Ovary (tissue), 9 donors: ENCODE results near the gene EIF4E1B. TPM values are rescaled to one million over a fixed set of nuclear protein-coding genes. Genes with fewer than 3 reads are reported as not detected.

Experiments
- DNase-seq, 5 donors: peaks; one replicate each; pipeline ENCODE4 v3.0.0-alpha.2; 2019 to 2020
- H3K27ac ChIP-seq, 2 donors: fragments of 200-600 bp; one replicate each; pipeline versions ENCODE4 v1.5.1 to v1.8.0; 2019 to 2022
- H3K27me3 ChIP-seq: fragments of 200-600 bp; one replicate; pipeline ENCODE4 v1.8.0; 2022
- H3K36me3 ChIP-seq: fragments of 200-600 bp; sonication (generic); one replicate; pipeline ENCODE4 v1.5.1; 2019
- H3K4me1 ChIP-seq: one replicate; pipeline ENCODE4 v1.8.1; 2013; ENCODE audit warnings: mild to moderate bottlenecking, moderate library complexity; ENCODE audit not compliant: insufficient read depth
- H3K4me3 ChIP-seq: fragments of 200-600 bp; sonication (generic); one replicate; pipeline ENCODE4 v1.5.1; 2017
- H3K9me3 ChIP-seq, 2 donors: fragments of 200-600 bp in 1 of 2; sonication (generic) in 1 of 2; one replicate each; pipeline versions ENCODE4 v1.5.1 to v1.8.1; 2013 to 2019; ENCODE audit warnings: mild to moderate bottlenecking in 1 of 2, moderate library complexity in 1 of 2
- CTCF ChIP-seq, 3 donors: fragments of 450-650 bp in 2 of 3; fragments of 200-600 bp in 1 of 3; IDR thresholded peaks; one replicate each; pipeline versions ENCODE4 v1.5.1 to v1.8.0; 2016 to 2022; ENCODE audit warnings: antibody characterized with exemption in 3 of 3, mild to moderate bottlenecking in 1 of 3
- EP300 ChIP-seq: sonication (generic); formaldehyde crosslinking; IDR thresholded peaks from one replicate; pipeline ENCODE4 v1.6.1; 2017; ENCODE audit warnings: antibody characterized with exemption
- POLR2A ChIP-seq: fragments of 450-650 bp; IDR thresholded peaks from one replicate; pipeline ENCODE4 v1.6.1; 2017; ENCODE audit warnings: antibody characterized with exemption, mild to moderate bottlenecking, moderate library complexity
- WGBS, 3 donors: extraction: QIAGEN DNeasy Blood & Tissue Kit in 1 of 3; methylation state at CpG; one replicate each; pipeline versions ENCODE4 v1.1.5 to v1.1.7; 2013 to 2017; 5-methylcytosine and 5-hydroxymethylcytosine counted together
- intact Hi-C, 4 donors: fragments of 100-400 bp; cut with DNase I; formaldehyde crosslinking; loops; one replicate each; pipeline versions ENCODE4 v1.11.0 to v1.15.1; 2022 to 2023
- polyA plus RNA-seq, 2 donors: library from polyadenylated mRNA; stranded (reverse); fragments of 200-250 nt in 1 of 2; fragments of 350-450 nt in 1 of 2; fragmentation: Illumina TruSeq in 1 of 2; extraction: RNeasy Lipid Tissue Mini Kit (QIAGEN cat#74804) in 1 of 2; gene quantifications; one replicate each; pipeline ENCODE4 v1.2.3, GENCODE V29; 2013 to 2014
- total RNA-seq, 7 donors: library from RNA; depleted of rRNA in 2 of 7; stranded (reverse); fragments of >200 nt in 2 of 7; fragmentation: NEBNext Ultra II Directional in 3 of 7; extraction: Animal tissue kit (Norgen Biotek cat#: 25700) in 3 of 7; gene quantifications; one replicate each; pipeline versions ENCODE4 v1.1.0 to v1.2.4, GENCODE V29; 2016 to 2023
- donor health status: DM: no; HTN: no; CAD: no; lungs with moderate emphysema.
- donor health status: DM: no; HTN: no; CAD: no.
- donor health status: Bipolar disorder and iron deficiency.
- donor health status: DM: yes; HTN: yes; CAD: no.
- donor health status: DM: no; HTN: no; CAD: no.
- donor health status: DM: yes; HTN: yes; CAD: no.

EIF4E1B gene
- total and polyA plus RNA-seq, 9 donors = 0.61 TPM; not detected in 8

- no peak overlapping the region for H3K27ac ChIP-seq
- H3K9me3 ChIP-seq = no peaks in the 10 kb centered on the region
- no peak for DNase-seq
- no peak overlapping the region for H3K4me3 ChIP-seq
- no peaks in the 10 kb centered on the region for H3K36me3 ChIP-seq
- 79 to 85% (median 80%) methylated on average over 18 of the region's 18 CpGs for WGBS, 3 donors
- intact Hi-C loops = no loop called here
- H3K27me3 ChIP-seq = no peaks in the 10 kb centered on the region
- no peak for TF ChIP-seq EP300
- TF ChIP-seq POLR2A = no peak
- no peak for TF ChIP-seq CTCF (IDR thresholded peaks at IDR 0.05)
- H3K4me1 ChIP-seq = no peaks in the 10 kb centered on the region
Observed at GRCh38 chr5:176673651-176674583, 43.4 kb downstream of the EIF4E1B start.

DNA sequence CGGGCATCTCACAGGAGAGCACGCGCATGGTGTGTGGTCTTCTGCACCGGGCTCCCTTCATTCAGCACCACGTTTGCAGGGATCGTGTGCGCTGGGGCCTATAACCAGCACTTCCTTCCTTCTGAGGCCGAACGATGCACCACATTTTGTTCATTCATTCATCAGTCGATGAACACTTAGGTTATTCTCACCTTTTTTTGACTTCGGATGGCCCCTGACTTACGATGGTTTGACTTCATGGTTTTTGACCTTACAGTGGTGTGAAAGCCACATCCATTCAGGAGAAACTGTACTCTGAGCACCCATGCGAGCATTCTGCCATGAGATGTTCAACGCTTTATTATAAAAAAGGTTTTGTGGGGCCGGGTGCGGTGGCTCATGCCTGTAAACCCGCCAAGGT, 44.3 kb downstream of the EIF4E1B start:
- 85 to 87% (median 87%) methylated on average over 17 of the region's 17 CpGs for WGBS, 3 donors

DNA sequence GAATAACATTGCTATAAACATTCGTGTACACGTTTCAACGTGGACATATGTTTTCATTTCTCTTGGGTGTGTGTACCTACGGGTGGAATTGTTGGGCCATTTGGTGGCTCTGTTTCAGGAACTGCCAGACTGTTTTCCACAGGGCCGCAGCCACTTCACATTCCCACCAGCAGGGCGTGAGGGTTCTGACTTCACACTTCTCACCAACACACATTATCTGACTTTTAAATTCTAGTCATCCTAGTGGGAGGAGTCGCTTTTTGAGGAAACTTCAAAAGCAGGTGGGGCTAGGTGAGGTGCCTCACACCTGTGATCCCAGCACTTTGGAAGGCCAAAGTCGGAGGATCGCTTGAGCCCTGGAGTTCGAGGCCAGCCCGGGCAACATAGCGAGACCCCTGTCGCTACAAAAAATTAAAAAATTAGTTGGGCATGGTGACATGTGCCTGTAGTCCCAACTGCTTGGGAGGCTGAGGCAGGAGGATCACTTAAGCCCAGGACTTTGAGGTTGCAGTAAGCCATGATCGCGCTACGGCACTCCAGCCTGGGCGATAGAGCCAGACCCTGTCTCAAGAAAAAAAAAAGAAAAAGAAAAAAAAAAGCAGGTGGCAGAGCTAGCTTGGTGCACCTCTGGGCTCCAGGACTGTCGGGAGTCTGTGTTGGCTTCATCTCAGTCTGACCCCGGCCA, 45.3 kb downstream of the EIF4E1B start:
- Histone ChIP-seq H3K27me3 (no peaks in the 10 kb centered on the region), H3K27ac (no peak overlapping the region), H3K4me1 (no peaks in the 10 kb centered on the region), H3K36me3 (no peaks in the 10 kb centered on the region), H3K4me3 (no peak overlapping the region), H3K9me3 (no peaks in the 10 kb centered on the region)
- TF ChIP-seq POLR2A (no peak), CTCF (IDR thresholded peaks at IDR 0.05) (no peak), EP300 (no peak)
- intact Hi-C loops = no loop called here
- no peak for DNase-seq
- 59 to 66% (median 61%) methylated on average over 19 of the region's 19 CpGs for WGBS, 3 donors

More for the DNA sequence above, 44.3 kb downstream of the EIF4E1B start:
- Histone ChIP-seq H3K27ac (no peak overlapping the region), H3K27me3 (no peaks in the 10 kb centered on the region), H3K9me3 (no peaks in the 10 kb centered on the region), H3K36me3 (no peaks in the 10 kb centered on the region), H3K4me1 (no peaks in the 10 kb centered on the region), H3K4me3 (no peak overlapping the region)
- intact Hi-C loops = no loop called here
- TF ChIP-seq CTCF (IDR thresholded peaks at IDR 0.05) = no peak
- no peak for TF ChIP-seq EP300
- TF ChIP-seq POLR2A = no peak
- no peak for DNase-seq

GRCh38 chr5:176676361-176676824, 45.9 kb downstream of the EIF4E1B start:
- no peak for DNase-seq
- intact Hi-C loops = no loop called here
- H3K9me3 ChIP-seq = no peaks in the 10 kb centered on the region
- no peak overlapping the region for H3K27ac ChIP-seq
- no peaks in the 10 kb centered on the region for H3K36me3 ChIP-seq
- WGBS, 3 donors = 43 to 75% (median 55%) methylated on average over 10 of the region's 10 CpGs
- H3K27me3 ChIP-seq = no peaks in the 10 kb centered on the region
- TF ChIP-seq EP300 (no peak), POLR2A (no peak), CTCF (IDR thresholded peaks at IDR 0.05) (no peak)
- no peak overlapping the region for H3K4me3 ChIP-seq
- no peaks in the 10 kb centered on the region for H3K4me1 ChIP-seq
